Adrenal gland (tissue), 5 donors: ENCODE results near the gene NOP14.

Source experiments
- CTCF ChIP-seq, 6 experiments: fragments of 450-650 bp in 4 of 6; fragments of 200-600 bp in 2 of 6; sonication (generic) in 1 of 6; IDR thresholded peaks; 1 replicate in 5 of 6; 2 replicates in 1 of 6; pipeline versions ENCODE4 v1.5.1 to v1.8.0; 2016 to 2021; ENCODE audit warnings: antibody characterized with exemption in 6 of 6, mild to moderate bottlenecking in 2 of 6, moderate library complexity in 1 of 6
- POLR2A ChIP-seq, 2 donors: fragments of 450-650 bp; IDR thresholded peaks; one replicate each; pipeline ENCODE4 v1.6.1; 2017; ENCODE audit warnings: antibody characterized with exemption in 2 of 2, mild to moderate bottlenecking in 2 of 2, moderate library complexity in 1 of 2
- donor health status: DM: no; HTN: no; CAD: no.

DNA sequence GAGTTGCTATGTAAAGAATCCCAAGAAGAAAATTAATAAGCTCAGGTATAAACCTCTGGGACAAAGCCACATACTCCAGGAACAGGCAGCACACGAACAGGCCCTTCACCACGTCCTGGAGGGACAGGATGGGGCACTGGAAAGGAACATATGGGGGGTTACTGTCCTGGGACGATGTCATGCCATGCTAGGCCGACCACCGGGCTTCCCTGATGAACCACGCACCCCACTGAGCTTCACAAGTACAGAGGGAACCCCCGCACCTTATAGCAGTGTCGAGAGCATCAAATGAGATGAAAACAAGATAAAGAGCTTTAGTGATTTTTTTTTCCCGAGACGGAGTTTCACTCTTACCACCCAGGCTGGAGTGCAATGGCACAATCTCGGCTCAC is 19.1 kb downstream of the NOP14 start:
- TF ChIP-seq POLR2A (IDR thresholded peaks at IDR 0.05) (no peak), CTCF (IDR thresholded peaks at IDR 0.05) (no peak)
